B cell (primary cell): ENCODE measurements around the gene HTR4. TPM values are rescaled to one million over a fixed set of nuclear protein-coding genes. Genes with fewer than 3 reads are reported as not detected.

Experiments
- ATAC-seq: fragments of 200-7000 bp; cut with Tn5 transposase; one replicate; pipeline ENCODE4 v1.10.0; 2021; ENCODE audit warnings: low read depth, mild to moderate bottlenecking, moderate number of reproducible peaks, moderate library complexity
- CTCF ChIA-PET: fragments of 350-600 bp; sonication (Branson Sonifier 250); formaldehyde crosslinking; loops from one replicate; lab custom pipeline; 2021; ENCODE audit warnings: antibody characterized with exemption, inconsistent platforms; lab: Charles Lee
- POLR2A ChIA-PET: fragments of 350-600 bp; sonication (Branson Sonifier 250); formaldehyde crosslinking; loops from one replicate; lab custom pipeline; 2021; ENCODE audit warnings: antibody characterized with exemption; lab: Charles Lee
- DNase-seq: peaks from one replicate; pipeline ENCODE4 v3.0.0; 2013
- H2AFZ ChIP-seq: 2 replicates; pipeline ENCODE4 v1.6.1; 2012; ENCODE audit warnings: mild to moderate bottlenecking, low read depth, low read length; ENCODE audit not compliant: insufficient read depth, poor library complexity, severe bottlenecking
- H3K27ac ChIP-seq, 2 donors: 1 replicate in 1 of 2; 2 replicates in 1 of 2; pipeline ENCODE4 v1.5.1; 2012 to 2013; ENCODE audit warnings: low read length in 2 of 2, mild to moderate bottlenecking in 2 of 2, moderate library complexity in 1 of 2
- H3K27me3 ChIP-seq, 4 experiments: fragments of 200-600 bp in 1 of 4; sonication (generic) in 1 of 4; replicated peaks in 1 of 4; 1 replicate in 2 of 4; 2 replicates in 2 of 4; pipeline versions ENCODE4 v1.6.1 to v1.7.0; 2013 to 2016; ENCODE audit warnings: low read length in 3 of 4, mild to moderate bottlenecking in 2 of 4, mixed read lengths in 1 of 4, moderate library complexity in 1 of 4; ENCODE audit not compliant: insufficient read depth in 4 of 4, control insufficient read depth in 3 of 4; ENCODE audit errors: control extremely low read depth in 1 of 4
- H3K36me3 ChIP-seq, 2 experiments: replicated peaks in 1 of 2; 1 replicate in 1 of 2; 2 replicates in 1 of 2; pipeline versions ENCODE4 v1.6.1 to v1.7.1; 2013; ENCODE audit warnings: low read length in 1 of 2; ENCODE audit not compliant: insufficient read depth in 2 of 2, control insufficient read depth in 1 of 2; ENCODE audit errors: control extremely low read depth in 1 of 2, extremely low read depth in 1 of 2
- H3K4me1 ChIP-seq, 2 donors: fragments of 200-600 bp in 1 of 2; sonication (generic) in 1 of 2; 1 replicate in 1 of 2; 2 replicates in 1 of 2; pipeline versions ENCODE4 v1.5.1 to v1.6.1; 2013 to 2017; ENCODE audit warnings: low read length in 2 of 2; ENCODE audit not compliant: control insufficient read depth in 2 of 2, insufficient read depth in 2 of 2
- H3K4me2 ChIP-seq: replicated peaks from 2 replicates; pipeline ENCODE3; 2012; ENCODE audit warnings: mild to moderate bottlenecking, low read depth, low read length; ENCODE audit not compliant: poor library complexity, severe bottlenecking
- H3K4me3 ChIP-seq, 5 experiments: fragments of 200-600 bp in 1 of 5; sonication (generic) in 1 of 5; 1 replicate in 3 of 5; 2 replicates in 2 of 5; pipeline versions ENCODE4 v1.5.1 to v1.7.0; 2011 to 2016; ENCODE audit warnings: low read length in 4 of 5, mild to moderate bottlenecking in 4 of 5, low read depth in 2 of 5, control low read depth in 1 of 5, moderate library complexity in 1 of 5; ENCODE audit not compliant: insufficient read depth in 1 of 5; ENCODE audit errors: control extremely low read depth in 1 of 5, extremely low read depth in 1 of 5
- H3K79me2 ChIP-seq: fragments of 200-600 bp; sonication (generic); one replicate; pipeline ENCODE4 v1.6.0; 2016; ENCODE audit warnings: low read length; ENCODE audit not compliant: control insufficient read depth, insufficient read depth
- H3K9ac ChIP-seq: fragments of 200-600 bp; sonication (generic); 2 replicates; pipeline ENCODE4 v1.6.1; 2017; ENCODE audit warnings: mild to moderate bottlenecking, low read length, moderate library complexity
- H3K9me3 ChIP-seq, 3 donors: one replicate each; pipeline versions ENCODE4 v1.6.1 to v1.7.1; 2013; ENCODE audit warnings: low read length in 2 of 3; ENCODE audit not compliant: control insufficient read depth in 2 of 3, insufficient read depth in 1 of 3; ENCODE audit errors: control extremely low read depth in 1 of 3
- H4K20me1 ChIP-seq: 2 replicates; pipeline ENCODE4 v1.6.0; 2012; ENCODE audit warnings: mild to moderate bottlenecking, low read length; ENCODE audit not compliant: insufficient read depth, control insufficient read depth, poor library complexity, severe bottlenecking
- H3K27ac Mint-ChIP-seq: one replicate; pipeline ENCODE4 v1.8.0; 2021; ENCODE audit warnings: mixed read lengths
- H3K27me3 Mint-ChIP-seq: one replicate; pipeline ENCODE4 v1.8.0; 2021; ENCODE audit warnings: mixed read lengths
- H3K4me1 Mint-ChIP-seq: one replicate; pipeline ENCODE4 v1.8.0; 2021; ENCODE audit warnings: mixed read lengths
- H3K4me3 Mint-ChIP-seq: one replicate; pipeline ENCODE4 v1.8.0; 2021; ENCODE audit warnings: mixed read lengths
- H3K9me3 Mint-ChIP-seq: one replicate; pipeline ENCODE4 v1.8.0; 2022; ENCODE audit warnings: mixed read lengths; ENCODE audit not compliant: insufficient read depth
- EZH2 ChIP-seq: IDR thresholded peaks from 2 replicates; pipeline ENCODE4 v1.6.1; 2012; ENCODE audit warnings: borderline replicate concordance, low read depth, mild to moderate bottlenecking, moderate library complexity, low read length; ENCODE audit not compliant: insufficient read depth, poor library complexity, severe bottlenecking
- WGBS: methylation state at CpG from one replicate; pipeline ENCODE4 v1.1.5; 2013; ENCODE audit warnings: missing lambda C conversion rate; ENCODE audit not compliant: insufficient coverage; 5-methylcytosine and 5-hydroxymethylcytosine counted together
- intact Hi-C: fragments of 100-400 bp; cut with micrococcal nuclease; formaldehyde crosslinking; loops from one replicate; pipeline ENCODE4 v1.10.0; 2022
- polyA plus RNA-seq: library from polyadenylated mRNA; depleted of rRNA; stranded (reverse); fragments of >200 nt; gene quantifications from 2 replicates; pipeline ENCODE4 v1.2.3, GENCODE V29; 2012
- total RNA-seq, 2 donors: library from RNA; stranded (reverse); fragments of 120-200 nt in 1 of 2; gene quantifications; 1 replicate in 1 of 2; 2 replicates in 1 of 2; pipeline versions ENCODE4 v1.2.3 to v1.2.4, GENCODE V29; 2013 to 2022
- TF ChIP-seq, protein P1 (sequence below): fragments of 200-600 bp; IDR thresholded peaks from one replicate; pipeline ENCODE4 v1.8.0; 2022; ENCODE audit warnings: antibody characterized with exemption, mild to moderate bottlenecking

The HTR4 gene
- total and polyA plus RNA-seq, 2 donors (not counting 1 experiment from before 2014, with no cell fraction given) = not detected

DNA sequence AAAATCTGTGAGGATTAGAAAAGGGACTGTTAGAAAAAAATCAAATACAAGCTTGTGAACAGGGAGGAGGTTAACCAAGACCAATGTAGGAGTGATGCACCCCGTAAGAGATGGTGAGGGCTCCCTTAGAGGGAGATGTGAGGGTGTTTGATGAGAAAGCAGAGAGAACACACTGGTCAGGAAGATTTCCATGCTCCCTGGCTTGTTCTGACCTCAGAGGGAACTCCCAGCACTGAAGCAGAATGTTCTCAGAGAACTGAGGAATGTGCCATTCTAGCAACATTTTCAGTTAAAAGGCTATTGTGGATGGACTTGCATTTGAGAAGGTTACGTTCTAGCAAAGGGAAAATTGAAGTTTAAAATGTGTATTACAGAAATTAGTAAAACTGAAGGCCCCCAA, 110.6 kb downstream of the HTR4 start:
- peaks cover 0 to 4% (median 0%) of the 10 kb centered on the region in 3 donors for H3K9me3 ChIP-seq

DNA sequence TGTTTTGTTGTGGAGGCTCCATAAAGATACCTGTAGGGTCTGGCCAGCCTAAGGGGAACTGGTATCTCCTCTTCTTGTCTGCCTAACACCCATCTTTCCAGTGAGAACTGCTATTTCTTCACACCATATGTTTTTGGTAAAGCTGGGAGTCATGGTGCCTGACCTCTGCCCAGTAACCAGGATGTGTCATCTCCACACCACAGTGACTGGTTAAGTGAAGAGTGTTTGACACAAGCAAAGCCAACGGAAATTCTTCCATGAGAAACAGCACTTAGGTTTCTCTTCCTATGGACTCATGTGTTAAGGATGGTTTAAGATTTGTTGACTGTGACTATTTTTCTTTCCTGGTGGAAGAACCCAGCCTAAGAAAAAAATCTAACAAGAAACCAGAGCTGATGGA, 111.5 kb downstream of the HTR4 start:
- intact Hi-C loops = no loop called here
- Mint-ChIP-seq H3K4me1 (no peaks in the 10 kb centered on the region), H3K9me3 (no peaks in the 10 kb centered on the region), H3K27ac (no peak overlapping the region), H3K4me3 (no peak overlapping the region), H3K27me3 (no peaks in the 10 kb centered on the region)
- Histone ChIP-seq H3K4me2 (no peak overlapping the region), H3K9ac (no peak overlapping the region), H3K4me1 (no peaks in the 10 kb centered on the region), H2AFZ (no peak overlapping the region), H3K9me3 (peaks cover 0 to 4% (median 0%) of the 10 kb centered on the region in 3 donors), H3K27me3 (no peaks in the 10 kb centered on the region), H4K20me1 (no peaks in the 10 kb centered on the region), H3K4me3 (no peak overlapping the region), H3K36me3 (no peaks in the 10 kb centered on the region), H3K27ac (no peak overlapping the region), H3K79me2 (no peaks in the 10 kb centered on the region)
- TF ChIP-seq, protein P1, sequence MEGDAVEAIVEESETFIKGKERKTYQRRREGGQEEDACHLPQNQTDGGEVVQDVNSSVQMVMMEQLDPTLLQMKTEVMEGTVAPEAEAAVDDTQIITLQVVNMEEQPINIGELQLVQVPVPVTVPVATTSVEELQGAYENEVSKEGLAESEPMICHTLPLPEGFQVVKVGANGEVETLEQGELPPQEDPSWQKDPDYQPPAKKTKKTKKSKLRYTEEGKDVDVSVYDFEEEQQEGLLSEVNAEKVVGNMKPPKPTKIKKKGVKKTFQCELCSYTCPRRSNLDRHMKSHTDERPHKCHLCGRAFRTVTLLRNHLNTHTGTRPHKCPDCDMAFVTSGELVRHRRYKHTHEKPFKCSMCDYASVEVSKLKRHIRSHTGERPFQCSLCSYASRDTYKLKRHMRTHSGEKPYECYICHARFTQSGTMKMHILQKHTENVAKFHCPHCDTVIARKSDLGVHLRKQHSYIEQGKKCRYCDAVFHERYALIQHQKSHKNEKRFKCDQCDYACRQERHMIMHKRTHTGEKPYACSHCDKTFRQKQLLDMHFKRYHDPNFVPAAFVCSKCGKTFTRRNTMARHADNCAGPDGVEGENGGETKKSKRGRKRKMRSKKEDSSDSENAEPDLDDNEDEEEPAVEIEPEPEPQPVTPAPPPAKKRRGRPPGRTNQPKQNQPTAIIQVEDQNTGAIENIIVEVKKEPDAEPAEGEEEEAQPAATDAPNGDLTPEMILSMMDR = no peak
- no peak for TF ChIP-seq EZH2
- no CpG with 5 or more reads among the region's 1 CpG for WGBS
- ChIA-PET POLR2A (no interaction called here), CTCF (no interaction called here)
- ATAC-seq (no peak), DNase-seq (no peak)

More for the DNA sequence above, 110.6 kb downstream of the HTR4 start:
- Histone ChIP-seq H3K4me2 (no peak overlapping the region), H3K79me2 (no peaks in the 10 kb centered on the region), H3K27ac (no peak overlapping the region), H3K4me3 (no peak overlapping the region), H2AFZ (no peak overlapping the region), H3K9ac (no peak overlapping the region), H4K20me1 (no peaks in the 10 kb centered on the region), H3K27me3 (no peaks in the 10 kb centered on the region), H3K36me3 (no peaks in the 10 kb centered on the region), H3K4me1 (no peaks in the 10 kb centered on the region)
- Mint-ChIP-seq H3K4me1 (no peaks in the 10 kb centered on the region), H3K9me3 (no peaks in the 10 kb centered on the region), H3K27me3 (no peaks in the 10 kb centered on the region), H3K27ac (no peak overlapping the region), H3K4me3 (no peak overlapping the region)
- ATAC-seq = no peak
- WGBS = 76% methylated on average over 1 of the region's 2 CpGs
- CTCF ChIA-PET = no interaction called here
- DNase-seq = no peak
- POLR2A ChIA-PET = no interaction called here
- intact Hi-C loops = no loop called here
- TF ChIP-seq, protein P1 = no peak
- no peak for TF ChIP-seq EZH2
